Right ventricle myocardium superior (tissue), 1 donor: ENCODE measurements around the gene HCN3. TPM values are rescaled to one million over a fixed set of nuclear protein-coding genes. Genes with fewer than 3 reads are reported as not detected.
A peak's percentile ranks its signal among the peaks of the same experiment; 100 is the strongest.

Experiments used
- ATAC-seq: fragments of 200-7000 bp; cut with Tn5 transposase; one replicate; pipeline ENCODE4 v1.9.1; 2020; ENCODE audit warnings: mild to moderate bottlenecking; ENCODE audit not compliant: poor library complexity
- DNase-seq: peaks from one replicate; pipeline ENCODE4 v3.0.0-alpha.2; 2020
- intact Hi-C: fragments of 100-400 bp; cut with DNase I; formaldehyde crosslinking; loops from one replicate; pipeline ENCODE4 v1.11.2; 2022
- total RNA-seq: library from RNA; stranded (reverse); fragmentation: NEBNext Ultra II Directional; extraction: Animal tissue kit (Norgen Biotek cat#: 25700); gene quantifications from one replicate; pipeline ENCODE4 v1.2.1, GENCODE V29; 2021
- donor health status: DM: no; HTN: yes; CAD: no; lungs with severe emphysema.

Gene HCN3
- total RNA-seq, 1 donor from 2014 or later, result 1.4 TPM

DNA sequence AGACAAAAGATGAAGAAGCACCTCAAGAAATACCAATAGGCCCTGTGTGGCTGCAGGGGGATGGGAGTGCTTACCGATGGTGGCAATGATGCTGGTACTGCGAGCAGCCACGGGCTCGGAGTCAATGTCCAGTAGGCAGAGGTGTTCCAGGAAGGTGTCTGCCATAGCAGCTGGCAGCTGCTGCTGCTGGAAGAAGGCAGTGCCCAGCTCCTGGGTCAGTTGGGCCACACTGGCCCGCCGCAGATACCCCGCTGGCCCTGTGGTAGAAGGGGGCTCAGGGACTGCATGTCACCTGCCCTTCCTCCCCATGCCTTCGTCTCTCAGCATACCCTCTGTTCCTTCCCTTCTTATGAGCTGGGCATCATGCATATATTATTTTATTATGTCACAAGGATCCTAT, 22.8 kb downstream of the HCN3 start:
- ATAC-seq (no peak), DNase-seq (no peak)
- intact Hi-C loops, result no loop called here

DNA sequence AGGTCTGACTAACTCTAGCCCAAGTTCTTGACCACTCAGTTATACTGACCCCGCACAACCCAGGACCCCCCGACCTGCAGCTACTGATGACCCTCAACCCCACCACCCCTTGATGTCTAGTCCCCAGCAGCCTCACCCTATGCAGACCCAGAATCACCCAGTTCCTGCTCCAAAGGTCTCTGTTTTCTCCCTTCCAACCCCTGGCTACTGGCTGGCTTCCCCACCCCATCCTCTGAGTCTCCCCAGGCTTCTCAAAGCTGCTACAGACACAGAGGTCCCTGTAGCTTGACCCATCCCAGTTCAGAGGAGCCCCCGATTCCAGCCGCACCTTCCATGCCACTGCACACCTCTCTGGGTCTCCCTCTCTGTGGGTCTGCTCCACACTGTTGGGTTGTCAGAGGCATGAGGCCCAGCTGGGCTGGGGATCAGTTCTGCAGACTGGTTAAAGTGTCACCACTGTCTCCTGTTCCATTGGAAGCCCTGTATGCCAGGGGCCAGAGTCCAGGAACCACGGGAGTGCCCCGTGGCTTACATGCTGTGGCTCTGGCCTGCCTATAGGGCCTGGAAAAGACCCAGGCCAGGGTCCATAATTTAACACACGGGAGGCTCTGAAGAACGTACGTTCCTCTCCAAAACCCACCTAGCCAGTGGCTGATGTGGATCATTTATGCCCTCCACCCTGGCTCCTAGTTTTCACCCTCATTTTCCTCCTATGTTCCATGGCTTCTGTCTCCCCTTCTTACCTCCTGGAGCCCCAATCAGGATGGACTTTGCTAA, 23.5 kb downstream of the HCN3 start:
- ATAC-seq (no peak), DNase-seq (no peak)
- intact Hi-C loops, result no loop called here

GRCh38 chr1:155301342-155301841, 24.1 kb downstream of the HCN3 start, which contains the start of gene PKLR:
TSS of gene PKLR (minus strand) at chr1:155301438. CDS start at chr1:155301395, 43 bp downstream.
- intact Hi-C loops, result no loop called here
- ATAC-seq (no peak), DNase-seq (no peak)

GRCh38 chr1:155304558-155305063, 27.3 kb downstream of the HCN3 start:
- DNase-seq (no peak), ATAC-seq (no peak)
- intact Hi-C loops, result no loop called here

DNA sequence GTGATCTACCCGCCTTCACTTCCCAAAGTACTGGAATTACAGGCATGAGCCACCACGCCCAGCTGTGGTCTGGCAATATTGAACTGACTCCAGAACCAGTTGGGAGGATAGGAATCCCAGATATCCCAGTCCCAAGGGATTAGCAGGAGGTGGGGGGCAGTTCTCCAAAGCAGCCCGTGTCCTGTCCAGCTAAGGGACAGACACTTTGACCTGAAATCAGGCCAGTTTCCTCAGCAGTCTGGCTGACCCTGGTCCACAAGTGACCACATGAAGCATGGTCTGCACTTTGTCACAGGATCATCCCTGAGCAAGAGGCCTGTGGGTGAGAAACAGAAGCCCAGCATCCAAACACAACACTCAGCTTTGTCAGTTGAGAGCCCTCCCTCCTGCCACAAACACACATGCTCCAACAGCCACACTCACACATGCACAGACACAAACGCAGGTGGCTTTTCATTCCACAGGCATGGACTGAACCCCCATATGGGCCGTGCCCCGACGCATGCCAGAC, 28.7 kb downstream of the HCN3 start:
- intact Hi-C loops, result no loop called here
- DNase-seq, result no peak
- ATAC-seq, result no peak

DNA sequence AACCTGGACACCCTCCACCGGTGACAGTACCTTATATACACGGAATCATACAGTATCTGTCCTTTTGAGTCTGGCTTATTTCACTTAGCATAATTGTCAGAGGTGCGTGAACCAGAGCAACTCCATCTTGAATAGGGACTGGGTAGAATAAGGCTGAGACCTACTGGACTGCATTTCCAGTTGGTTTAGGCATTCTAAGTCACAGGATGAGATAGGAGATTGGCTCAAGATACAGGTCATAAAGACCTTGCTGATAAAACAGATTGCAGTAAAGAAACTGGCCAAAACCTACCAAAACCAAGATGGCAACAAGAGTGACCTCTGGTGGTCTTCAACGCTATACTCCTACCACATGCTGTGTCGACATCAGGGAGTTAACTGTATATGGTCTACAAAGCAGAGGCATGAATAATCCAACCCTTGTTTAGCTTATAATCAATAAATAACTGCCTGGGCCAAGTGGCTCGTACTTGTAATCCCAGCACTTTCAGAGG, 30.0 kb downstream of the HCN3 start:
- intact Hi-C loops, result no loop called here
- ATAC-seq (no peak), DNase-seq (no peak)

DNA sequence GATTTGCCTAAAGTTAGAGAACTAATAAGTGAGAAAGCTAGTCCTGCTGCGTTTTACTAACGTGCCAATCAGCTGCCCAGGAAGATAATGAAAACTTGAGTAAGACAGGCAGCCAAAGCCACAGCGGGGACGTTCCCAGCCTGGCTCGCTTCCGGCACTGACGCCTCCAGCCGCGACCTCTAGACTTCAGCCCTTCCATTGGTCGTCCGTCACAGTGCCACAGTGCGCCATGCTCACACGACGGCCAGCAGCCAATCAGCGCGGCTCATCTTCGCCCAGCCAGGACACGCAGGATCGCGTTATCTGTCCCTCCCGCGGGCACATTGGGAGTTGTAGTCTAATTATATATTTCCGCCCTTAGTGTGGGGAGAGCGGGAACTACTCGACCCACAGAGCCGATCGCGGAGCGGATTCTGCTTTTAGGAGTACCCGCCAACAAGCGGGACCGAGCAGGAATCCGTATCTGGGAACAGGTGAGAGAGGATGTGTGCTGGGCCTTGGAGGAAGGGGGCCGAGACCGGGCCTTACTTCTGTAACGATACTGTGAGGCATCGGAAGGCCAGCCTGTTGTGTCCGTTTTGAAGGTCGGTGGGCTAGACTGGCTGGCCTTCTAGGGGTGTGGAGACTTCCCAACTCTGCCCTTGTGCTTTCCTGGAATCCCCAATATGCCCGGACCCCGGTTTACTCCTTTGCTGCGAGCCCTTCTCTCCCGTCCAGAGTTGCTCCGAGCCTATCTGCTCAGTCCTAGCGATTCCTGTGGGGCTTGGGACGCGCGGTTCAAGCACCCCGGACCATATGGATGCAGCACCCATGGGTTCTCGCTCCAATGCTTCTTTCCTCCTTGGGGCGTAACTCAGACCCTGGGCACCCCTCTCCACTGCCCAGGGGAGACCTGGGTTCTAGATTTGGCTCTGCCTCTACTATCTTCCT, 31.5 kb downstream of the HCN3 start, which contains the start of gene FDPS:
Gene FDPS (plus strand): TSS at position 374 of the 930 bp plus-strand sequence. CDS start 924 bp downstream, outside the sequence.
- peak; percentile 100 for ATAC-seq
- DNase-seq, result peak; percentile 99
- intact Hi-C loops, result no loop called here

- ATAC-seq (no peak), DNase-seq (peak; percentile 65)
- intact Hi-C loops, result no loop called here
Measured at GRCh38 chr1:155309423-155310021, 32.3 kb downstream of the HCN3 start.

DNA sequence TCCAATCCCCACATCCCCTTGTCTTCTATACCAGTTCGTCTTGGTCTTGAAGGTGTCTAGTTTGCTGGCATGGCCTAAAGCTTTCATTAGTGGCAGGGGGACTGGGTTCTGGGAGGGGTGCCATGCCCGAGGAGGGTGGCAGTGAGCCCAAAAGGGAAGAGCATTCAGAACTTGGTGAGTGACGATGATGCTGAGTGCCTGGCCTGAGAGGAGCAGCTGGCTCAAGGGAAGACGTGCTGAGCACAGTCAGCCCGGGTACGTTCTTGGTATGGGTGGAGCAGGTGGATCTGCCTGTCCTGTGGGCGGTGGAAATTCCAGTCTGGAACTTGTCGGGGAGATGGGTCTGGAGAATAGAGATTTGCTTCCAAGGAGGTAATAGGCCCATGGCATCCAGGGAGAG, 36.0 kb downstream of the HCN3 start:
- no peak for DNase-seq
- no peak for ATAC-seq
- intact Hi-C loops, result no loop called here

- ATAC-seq, result no peak
- intact Hi-C loops, result no loop called here
Measured at GRCh38 chr1:155316922-155317321, 39.7 kb downstream of the HCN3 start.

GRCh38 chr1:155318082-155318481, 40.8 kb downstream of the HCN3 start:
- ATAC-seq (no peak), DNase-seq (no peak)
- intact Hi-C loops, result no loop called here

More at GRCh38 chr1:155316922-155317321, 39.7 kb downstream of the HCN3 start:
- DNase-seq, result no peak

DNA sequence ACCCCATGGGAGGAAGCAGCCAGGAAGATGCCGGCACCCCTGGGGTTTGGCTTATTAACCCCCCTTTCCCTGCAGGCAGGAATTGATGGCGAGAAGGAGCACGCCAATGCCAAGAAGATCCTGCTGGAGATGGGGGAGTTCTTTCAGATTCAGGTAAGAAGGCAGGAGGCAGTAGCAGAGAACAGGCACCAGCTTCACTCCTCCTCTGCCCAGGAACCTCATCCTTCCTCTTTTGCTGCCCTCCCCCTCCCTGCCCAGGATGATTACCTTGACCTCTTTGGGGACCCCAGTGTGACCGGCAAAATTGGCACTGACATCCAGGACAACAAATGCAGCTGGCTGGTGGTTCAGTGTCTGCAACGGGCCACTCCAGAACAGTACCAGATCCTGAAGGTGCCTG, 42.3 kb downstream of the HCN3 start:
- intact Hi-C loops, result no loop called here
- DNase-seq (no peak), ATAC-seq (no peak)

DNA sequence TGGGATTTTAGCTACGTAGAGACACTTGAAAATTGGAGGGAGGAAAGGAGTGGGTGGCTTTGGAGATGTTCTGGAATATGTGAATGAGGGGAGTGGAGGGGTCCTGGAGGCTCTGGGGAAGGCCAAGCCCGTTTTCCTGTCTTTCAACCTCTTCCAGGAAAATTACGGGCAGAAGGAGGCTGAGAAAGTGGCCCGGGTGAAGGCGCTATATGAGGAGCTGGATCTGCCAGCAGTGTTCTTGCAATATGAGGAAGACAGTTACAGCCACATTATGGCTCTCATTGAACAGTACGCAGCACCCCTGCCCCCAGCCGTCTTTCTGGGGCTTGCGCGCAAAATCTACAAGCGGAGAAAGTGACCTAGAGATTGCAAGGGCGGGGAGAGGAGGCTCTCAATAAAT, 43.0 kb downstream of the HCN3 start:
- DNase-seq (no peak), ATAC-seq (no peak)
- intact Hi-C loops, result loop anchor here (5.0 kb wide), 2 partner anchors 43 to 68 kb away; partner anchors contain the start of gene HCN3

DNA sequence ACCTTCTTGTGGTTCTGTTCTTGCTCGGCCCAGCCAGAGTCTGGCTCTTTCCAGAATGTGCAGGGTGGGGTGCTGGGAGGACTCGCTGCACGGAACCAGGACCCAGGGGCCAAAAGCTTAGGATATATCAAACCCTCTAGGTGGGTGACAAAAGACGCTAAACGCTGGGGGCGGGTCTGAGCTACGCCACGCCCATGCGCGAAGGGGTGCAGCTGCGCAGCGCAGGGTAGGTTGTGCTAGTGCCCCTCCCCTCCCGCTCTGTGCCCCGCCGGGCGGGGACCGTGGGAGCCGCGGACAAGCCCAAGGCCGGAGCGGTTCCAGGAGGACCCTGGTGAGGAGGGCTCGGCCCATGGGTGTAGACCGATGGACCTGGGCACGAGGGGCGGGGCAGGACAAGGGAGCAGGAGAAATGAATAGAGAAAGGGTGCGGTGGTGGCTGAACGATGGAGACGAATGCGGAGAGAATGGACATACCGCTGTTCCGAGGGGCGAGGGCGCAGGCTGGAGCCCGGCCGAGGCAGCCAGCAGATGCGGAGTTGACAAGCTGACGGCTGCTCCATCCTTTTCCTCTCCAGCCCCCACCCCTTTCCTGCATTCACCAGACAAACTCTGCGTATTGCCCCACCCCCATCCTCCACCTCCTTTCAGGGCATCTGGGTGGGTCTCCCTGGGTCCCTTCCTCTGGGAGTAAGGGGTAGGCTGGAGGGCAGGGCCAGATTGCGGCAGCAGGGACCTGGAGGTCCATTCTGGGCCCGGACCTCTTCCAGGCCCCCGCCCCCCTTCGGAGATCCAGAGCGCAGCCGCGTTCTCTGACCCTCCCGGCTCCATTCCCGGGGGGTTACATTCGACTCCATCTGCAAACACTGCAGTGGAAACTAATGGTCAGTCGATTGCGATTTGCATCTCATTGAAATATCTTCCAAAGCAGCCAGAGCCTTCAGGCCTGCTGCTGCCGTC, 43.7 kb downstream of the HCN3 start, which contains the start of gene RUSC1:
Gene RUSC1 (plus strand): TSS at position 234 of the 957 bp plus-strand sequence. CDS start 880 bp downstream, outside the sequence.
- ATAC-seq, result peak; percentile 51
- intact Hi-C loops, result loop anchor here (5.0 kb wide), 2 partner anchors 44 to 69 kb away; partner anchors contain the start of gene HCN3
- DNase-seq, result peak; percentile 94

DNA sequence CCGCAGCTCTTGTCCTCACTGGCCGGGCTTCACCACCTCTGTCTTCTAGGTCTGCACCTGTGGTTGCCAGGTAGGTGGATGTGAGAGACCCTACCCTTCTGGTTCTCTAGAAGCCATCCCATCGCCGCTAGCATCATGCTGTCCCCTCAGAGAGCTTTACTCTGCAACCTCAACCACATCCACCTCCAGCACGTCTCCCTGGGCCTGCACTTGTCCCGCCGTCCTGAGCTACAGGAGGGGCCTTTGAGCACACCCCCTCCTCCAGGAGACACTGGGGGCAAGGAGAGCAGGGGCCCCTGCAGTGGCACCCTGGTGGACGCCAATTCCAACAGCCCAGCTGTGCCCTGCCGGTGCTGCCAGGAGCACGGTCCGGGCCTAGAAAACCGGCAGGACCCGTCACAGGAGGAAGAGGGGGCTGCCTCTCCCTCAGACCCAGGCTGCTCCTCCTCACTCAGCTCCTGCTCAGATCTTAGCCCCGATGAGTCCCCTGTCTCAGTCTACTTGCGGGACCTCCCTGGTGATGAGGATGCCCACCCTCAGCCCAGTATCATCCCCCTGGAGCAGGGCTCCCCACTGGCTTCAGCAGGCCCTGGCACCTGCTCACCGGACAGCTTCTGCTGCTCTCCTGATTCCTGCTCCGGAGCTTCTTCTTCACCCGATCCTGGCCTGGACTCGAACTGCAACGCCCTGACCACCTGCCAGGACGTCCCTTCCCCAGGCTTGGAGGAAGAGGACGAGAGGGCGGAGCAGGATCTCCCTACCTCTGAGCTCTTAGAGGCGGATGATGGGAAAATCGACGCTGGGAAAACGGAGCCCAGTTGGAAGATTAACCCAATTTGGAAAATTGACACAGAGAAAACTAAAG, 44.6 kb downstream of the HCN3 start:
- DNase-seq (peak; percentile 42), ATAC-seq (no peak)
- intact Hi-C loops, result loop anchor here (5.0 kb wide), 2 partner anchors 45 to 70 kb away; partner anchors contain the start of gene HCN3

- intact Hi-C loops, result loop anchor here (5.0 kb wide), 2 partner anchors 45 to 70 kb away; partner anchors contain the start of gene HCN3
- no peak for DNase-seq
- ATAC-seq, result no peak
Measured at GRCh38 chr1:155322571-155322952, 45.3 kb downstream of the HCN3 start.
